Glomerular visceral epithelial cell (primary cell): ENCODE results near the gene GBP1.
A peak's percentile ranks its signal among the peaks of the same experiment; 100 is the strongest.
"Not testable (repeated sequence)": the region's sequence is repeated elsewhere in the genome, so short reads cannot be mapped to it uniquely, and the experiment has no call there.

Experiments used
- DNase-seq: peaks from one replicate; pipeline ENCODE4 v3.0.0-alpha.2; 2016; ENCODE audit errors: extremely low spot score

GBP1 gene

GRCh38 chr1:89051955-89052312 is 13.1 kb downstream of the GBP1 start:
- DNase-seq = no peak

- no peak for DNase-seq
Observed at GRCh38 chr1:89051300-89051954, 13.6 kb downstream of the GBP1 start.

GRCh38 chr1:89050649-89051033 is 14.4 kb downstream of the GBP1 start:
- DNase-seq = no peak

DNA sequence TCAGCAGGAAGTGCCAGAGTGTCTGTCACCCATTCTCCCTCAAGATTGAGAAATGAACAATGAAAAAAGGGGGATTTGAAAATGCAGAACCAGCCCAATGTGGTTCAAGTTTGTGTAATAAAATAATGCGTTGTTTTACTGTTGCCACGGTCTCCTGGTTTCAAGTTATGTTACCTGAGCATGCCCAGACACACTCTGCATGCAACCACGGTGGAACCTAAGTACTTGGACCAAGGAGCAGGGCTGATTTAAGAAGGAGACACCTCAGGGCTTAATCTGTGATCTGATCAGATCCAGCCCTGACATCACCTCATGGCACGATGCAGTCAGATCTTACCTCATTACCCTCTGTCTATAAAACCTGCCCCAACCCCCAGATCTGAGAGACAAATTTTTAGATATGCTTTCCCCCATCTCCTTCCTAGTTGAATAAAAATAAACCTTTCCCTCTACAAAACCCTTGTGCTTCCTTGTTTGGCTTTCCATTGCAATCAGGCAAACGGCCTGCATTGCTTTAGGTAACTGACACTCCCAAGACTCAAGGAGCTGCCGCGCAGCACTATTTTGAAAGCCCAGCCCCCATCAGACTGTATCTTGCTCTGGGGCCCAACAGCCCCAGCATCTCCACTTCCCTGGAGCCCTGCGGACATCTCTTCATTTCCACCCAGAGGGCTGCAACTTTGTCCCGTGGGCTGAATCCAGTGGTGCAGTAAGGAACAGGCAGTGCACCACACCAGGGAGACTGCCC is 14.9 kb downstream of the GBP1 start:
- not testable (repeated sequence) for DNase-seq

- not testable (repeated sequence) for DNase-seq
Observed at GRCh38 chr1:89049187-89049586, 15.8 kb downstream of the GBP1 start.

- peak; percentile 16 for DNase-seq
Observed at GRCh38 chr1:89047734-89048133, 17.3 kb downstream of the GBP1 start.

DNA sequence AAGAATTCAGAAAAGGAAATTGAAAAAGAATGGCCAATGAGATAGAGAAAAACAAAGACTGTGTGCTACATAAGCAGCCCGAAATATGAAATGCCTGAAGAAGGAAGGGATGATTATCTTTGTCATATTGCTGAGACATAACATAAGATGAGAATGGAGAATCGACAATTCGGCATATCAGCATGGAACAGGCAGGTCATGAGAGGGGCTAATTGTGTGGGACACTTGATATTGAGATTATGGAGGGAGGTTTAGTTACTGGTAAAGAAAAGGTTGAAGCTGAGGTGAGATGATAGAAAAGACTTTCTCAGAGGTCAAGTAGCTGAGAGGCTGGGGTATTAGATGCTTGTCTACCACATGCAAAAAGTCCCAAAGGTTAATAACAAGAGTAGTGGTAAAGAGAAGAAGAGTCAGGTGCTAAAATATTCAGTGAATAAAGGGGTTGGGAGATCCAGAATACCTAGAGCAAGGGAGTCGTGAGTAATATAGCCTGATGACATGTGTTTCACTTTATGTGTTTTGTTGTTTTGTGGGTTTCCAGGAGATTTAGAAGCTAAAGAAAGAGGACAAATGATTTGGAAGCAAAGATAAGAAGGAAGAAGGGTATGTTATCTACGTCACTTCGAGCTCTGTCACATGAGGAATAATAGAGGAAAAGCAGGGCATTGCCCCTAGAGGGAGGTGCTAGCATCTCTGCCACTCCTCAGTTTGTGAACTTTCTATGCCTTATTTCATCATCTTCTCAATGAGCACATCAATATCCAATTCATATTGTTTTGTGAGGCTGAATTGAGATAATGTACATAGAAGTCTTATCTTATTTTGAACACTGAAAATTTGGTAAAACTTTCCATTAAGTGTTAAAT is 18.5 kb downstream of the GBP1 start:
- DNase-seq = not testable (repeated sequence)

- DNase-seq = no peak
Observed at GRCh38 chr1:89044970-89045721, 19.9 kb downstream of the GBP1 start.

DNA sequence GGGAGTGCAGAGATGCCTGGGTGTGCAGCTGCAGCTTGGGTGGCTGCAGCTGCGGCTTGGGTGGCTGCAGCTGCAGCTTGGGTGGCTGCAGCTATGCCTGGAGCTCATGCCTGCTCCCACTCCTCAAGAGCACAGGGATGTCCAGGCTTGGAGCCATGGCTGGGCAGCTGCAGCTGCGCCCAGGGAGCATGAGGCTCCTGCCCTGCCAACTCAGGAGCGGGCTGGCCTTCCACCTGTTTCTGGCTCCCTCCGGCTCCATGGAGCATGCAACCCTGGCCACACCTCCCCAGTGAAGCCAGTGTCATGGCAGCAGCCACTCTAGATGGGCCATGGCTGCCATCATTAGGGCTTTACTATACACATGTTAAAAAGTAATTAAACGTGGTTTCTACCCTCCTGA is 21.1 kb downstream of the GBP1 start:
- DNase-seq = no peak

- DNase-seq = no peak
Observed at GRCh38 chr1:89042491-89042890, 22.5 kb downstream of the GBP1 start.

GRCh38 chr1:89041721-89042120 is 23.3 kb downstream of the GBP1 start:
- no peak for DNase-seq

DNA sequence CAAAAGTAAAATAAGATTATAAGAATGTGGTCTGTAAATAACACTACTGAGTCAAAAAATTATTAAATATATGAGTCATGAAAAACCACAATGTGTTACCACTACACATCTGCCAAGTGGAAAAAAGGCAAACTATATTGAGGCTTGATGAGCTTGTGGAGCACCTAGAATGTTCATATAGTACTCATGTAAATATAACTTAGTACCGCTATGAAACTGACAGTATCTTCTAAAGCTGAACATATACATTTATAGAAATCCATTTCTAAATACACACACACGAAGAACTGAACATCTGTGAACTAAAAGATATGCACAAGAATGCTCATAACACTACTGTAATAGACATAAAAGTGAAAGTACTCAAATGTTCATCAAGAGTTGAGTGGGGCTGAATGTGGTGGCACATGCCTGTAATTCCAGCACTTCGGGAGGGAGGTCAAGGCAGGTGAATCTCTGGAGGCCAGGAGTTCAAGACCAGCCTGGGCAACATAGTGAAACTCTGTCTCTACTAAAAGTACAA is 23.8 kb downstream of the GBP1 start:
- DNase-seq = peak; percentile 23

DNA sequence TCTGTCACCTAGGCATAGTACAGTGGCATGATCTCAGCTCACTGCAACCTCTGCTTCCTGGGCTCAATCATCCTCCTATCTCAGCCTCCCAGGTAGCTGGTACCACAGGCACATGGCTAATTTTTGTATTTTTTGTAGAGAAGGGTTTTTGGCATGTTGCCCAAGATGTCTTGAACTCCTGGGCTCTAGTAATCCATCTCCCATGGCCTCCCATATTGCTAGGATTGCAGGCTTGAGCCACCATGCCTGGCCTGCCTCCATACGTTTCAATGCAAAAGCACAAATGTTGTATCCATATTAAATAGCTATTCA is 24.7 kb downstream of the GBP1 start:
- DNase-seq = no peak

DNA sequence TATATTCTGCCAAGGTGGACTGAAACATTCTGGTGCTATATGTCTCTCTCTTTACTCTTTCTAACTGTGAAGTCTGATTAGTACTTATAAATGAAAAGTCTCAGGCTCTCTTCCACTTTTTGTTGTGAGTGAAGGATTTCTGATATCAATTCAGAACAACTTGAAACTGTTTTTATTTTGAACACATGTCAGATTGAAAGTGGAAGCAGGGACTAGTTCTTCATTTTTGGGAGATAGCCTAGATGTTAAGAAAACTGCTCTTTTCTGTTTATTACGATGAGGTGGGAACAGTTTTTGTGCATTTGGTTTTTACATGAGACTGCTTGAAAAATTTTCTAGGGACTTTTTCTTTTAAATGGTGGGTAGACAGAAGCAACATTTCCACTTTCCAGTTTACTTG is 27.8 kb downstream of the GBP1 start:
- no peak for DNase-seq

DNA sequence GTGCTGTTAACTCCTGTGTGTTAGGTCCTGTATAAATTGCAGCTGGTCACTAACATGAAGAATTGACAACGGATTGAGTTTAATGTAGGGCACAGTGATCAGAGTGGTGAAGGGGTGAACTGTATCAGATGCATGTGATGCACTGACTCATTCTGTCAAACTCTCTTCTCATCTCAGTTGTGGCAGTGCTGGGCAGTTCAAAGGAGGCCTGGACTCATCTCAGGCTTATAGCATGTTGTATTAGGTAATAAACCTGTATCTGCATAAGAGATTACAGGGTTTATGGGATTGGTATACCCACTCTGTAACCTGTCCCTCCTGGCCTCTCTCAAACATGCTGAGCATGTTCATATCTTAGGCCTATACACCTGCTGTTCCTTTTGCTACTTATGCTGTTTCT is 29.9 kb downstream of the GBP1 start:
- no peak for DNase-seq

GRCh38 chr1:89034004-89034403 is 31.0 kb downstream of the GBP1 start:
- DNase-seq = not testable (repeated sequence)

GRCh38 chr1:89029051-89029450 is 36.0 kb downstream of the GBP1 start:
- not testable (repeated sequence) for DNase-seq

DNA sequence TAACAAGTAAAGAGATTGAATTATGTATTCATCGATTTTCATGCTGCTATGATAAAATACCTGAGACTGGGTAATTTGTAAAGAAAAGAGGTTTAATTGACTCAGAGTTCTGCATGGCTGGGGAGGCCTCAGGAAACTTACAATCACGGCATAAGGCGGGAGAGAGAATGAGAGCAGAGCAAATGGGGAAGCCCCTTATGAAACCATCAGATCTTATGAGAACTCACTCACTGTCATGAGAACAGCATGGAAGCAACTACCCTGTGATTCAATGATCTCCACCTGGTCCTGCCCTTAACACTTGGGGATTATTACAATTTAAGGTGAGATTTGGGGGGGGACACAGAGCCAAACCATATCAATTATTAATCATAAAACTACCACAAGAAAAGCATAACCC is 39.1 kb downstream of the GBP1 start:
- no peak for DNase-seq

DNA sequence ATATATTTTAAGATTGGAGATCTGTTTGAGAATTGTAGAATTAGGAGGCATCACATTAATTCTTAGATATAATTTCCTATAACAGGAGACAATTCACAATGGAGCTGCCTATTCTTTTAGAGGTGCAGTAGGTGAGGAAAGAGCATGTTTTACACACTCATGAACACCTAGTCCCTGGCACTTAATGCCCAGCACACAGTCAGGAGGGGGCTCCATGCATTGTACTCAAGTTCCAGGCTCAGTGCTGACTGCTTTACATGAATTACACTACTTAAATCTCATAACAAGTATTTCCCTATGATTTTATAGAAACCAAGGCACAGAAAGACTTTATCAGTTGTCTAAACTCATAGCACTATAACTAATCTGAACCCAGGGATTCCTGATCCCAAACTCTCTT is 42.0 kb downstream of the GBP1 start:
- no peak for DNase-seq

- DNase-seq = peak; percentile 48
Observed at GRCh38 chr1:89022167-89022959, 42.6 kb downstream of the GBP1 start, which contains the start of gene GBP3. Gene GBP3 (minus strand): TSS chr1:89022866. CDS start chr1:89020721, 2,145 bp downstream.

- DNase-seq = not testable (repeated sequence)
Observed at GRCh38 chr1:89018318-89018717, 46.7 kb downstream of the GBP1 start.
